Esophagus muscularis mucosa (tissue), 4 donors: ENCODE results near the gene ULK1. TPM values are rescaled to one million over a fixed set of nuclear protein-coding genes. Genes with fewer than 3 reads are reported as not detected.
"Not testable (repeated sequence)": the region's sequence is repeated elsewhere in the genome, so short reads cannot be mapped to it uniquely, and the experiment has no call there.

Experiments
- DNase-seq: peaks from one replicate; pipeline ENCODE4 v3.0.0-alpha.2; 2017; ENCODE audit errors: extremely low spot score
- H3K27ac ChIP-seq, 4 donors: fragments of 200-600 bp; sonication (generic); replicated peaks in 1 of 4; 1 replicate in 3 of 4; 2 replicates in 1 of 4; pipeline ENCODE4 v1.5.1; 2016 to 2019; ENCODE audit warnings: mild to moderate bottlenecking in 1 of 4
- H3K27me3 ChIP-seq, 4 donors: fragments of 200-600 bp; sonication (generic); one replicate each; pipeline versions ENCODE4 v1.5.1 to v1.6.0; 2016 to 2019
- H3K36me3 ChIP-seq, 4 donors: fragments of 200-600 bp; sonication (generic); one replicate each; pipeline ENCODE4 v1.5.1; 2016 to 2019
- H3K4me1 ChIP-seq, 4 donors: fragments of 200-600 bp; sonication (generic); one replicate each; pipeline ENCODE4 v1.5.1; 2016 to 2019
- H3K4me3 ChIP-seq, 4 donors: fragments of 200-600 bp; sonication (generic); 1 replicate in 2 of 4; 2 replicates in 2 of 4; pipeline ENCODE4 v1.5.1; 2016 to 2019; ENCODE audit warnings: mild to moderate bottlenecking in 4 of 4, moderate library complexity in 1 of 4
- H3K9me3 ChIP-seq, 4 donors: fragments of 200-600 bp; sonication (generic); 1 replicate in 3 of 4; 2 replicates in 1 of 4; pipeline ENCODE4 v1.5.1; 2016 to 2019
- CTCF ChIP-seq, 3 experiments: fragments of 200-600 bp in 2 of 3; fragments of 450-650 bp in 1 of 3; sonication (generic) in 2 of 3; IDR thresholded peaks; one replicate each; pipeline ENCODE4 v1.5.1; 2017 to 2019; ENCODE audit warnings: antibody characterized with exemption in 3 of 3, mild to moderate bottlenecking in 2 of 3, moderate library complexity in 1 of 3
- EP300 ChIP-seq: sonication (generic); formaldehyde crosslinking; IDR thresholded peaks from one replicate; pipeline ENCODE4 v1.6.1; 2017; ENCODE audit warnings: antibody characterized with exemption
- POLR2A ChIP-seq: fragments of 450-650 bp; IDR thresholded peaks from one replicate; pipeline ENCODE4 v1.6.1; 2017; ENCODE audit warnings: antibody characterized with exemption, moderate library complexity, mild to moderate bottlenecking, low read depth
- POLR2AphosphoS5 ChIP-seq, 2 donors: sonication (generic); formaldehyde crosslinking; IDR thresholded peaks; one replicate each; pipeline ENCODE4 v1.6.1; 2017; ENCODE audit warnings: antibody characterized with exemption in 2 of 2
- WGBS: methylation state at CpG from one replicate; pipeline ENCODE4 v1.1.5; 2018; 5-methylcytosine and 5-hydroxymethylcytosine counted together
- intact Hi-C: fragments of 100-400 bp; cut with DNase I; formaldehyde crosslinking; loops from one replicate; pipeline ENCODE4 v1.15.1; 2023
- total RNA-seq, 4 donors: library from RNA; depleted of rRNA; stranded (reverse); fragments of >200 nt; gene quantifications; one replicate each; pipeline versions ENCODE4 v1.1.0 to v1.2.1, GENCODE V29; 2016

ULK1 gene
- total RNA-seq, 4 donors from 2014 or later = 18.4 to 37.5 (median 26.9) TPM

- intact Hi-C loops = no loop called here
- H3K4me3 ChIP-seq = peak overlapping the region; percentile 71 to 100 (median 98)
- H3K27ac ChIP-seq = peak overlapping the region; percentile 83 to 91 (median 89)
- peaks cover 0 to 1% (median 0%) of the 10 kb centered on the region in 4 donors for H3K36me3 ChIP-seq
- H3K27me3 ChIP-seq = no peaks in the 10 kb centered on the region
- 2% methylated on average over 26 of the region's 79 CpGs for WGBS
- H3K9me3 ChIP-seq = no peaks in the 10 kb centered on the region
- peak; percentile 88 for DNase-seq
- peaks cover 23 to 69% (median 41%) of the 10 kb centered on the region in 4 donors for H3K4me1 ChIP-seq
- TF ChIP-seq CTCF (IDR thresholded peaks at IDR 0.05) = no peak
- no peak for TF ChIP-seq EP300
- TF ChIP-seq POLR2A = no peak
- TF ChIP-seq POLR2AphosphoS5 (IDR thresholded peaks at IDR 0.05) = no peak
Observed at GRCh38 chr12:131950182-131950913, 55.9 kb downstream of the ULK1 start.

GRCh38 chr12:131953810-131954209 lies 59.4 kb downstream of the ULK1 start:
- intact Hi-C loops, H3K36me3 ChIP-seq, DNase-seq, H3K9me3 ChIP-seq, H3K27me3 ChIP-seq, H3K27ac ChIP-seq, H3K4me3 ChIP-seq: not testable (repeated sequence)
- H3K4me1 ChIP-seq = peaks cover 29 to 88% (median 64%) of the 10 kb centered on the region in 4 donors
- 94% methylated on average over 9 of the region's 9 CpGs for WGBS

- DNase-seq, H3K27me3 ChIP-seq, H3K4me3 ChIP-seq, H3K9me3 ChIP-seq, H3K27ac ChIP-seq, intact Hi-C loops, H3K36me3 ChIP-seq: not testable (repeated sequence)
- H3K4me1 ChIP-seq = peaks cover 34 to 88% (median 64%) of the 10 kb centered on the region in 4 donors
- 95% methylated on average over 13 of the region's 13 CpGs for WGBS
Observed at GRCh38 chr12:131954460-131954859, 60.0 kb downstream of the ULK1 start.

- Histone ChIP-seq H3K27me3 (no peaks in the 10 kb centered on the region), H3K27ac (no peak overlapping the region), H3K36me3 (peaks cover 9 to 23% (median 14%) of the 10 kb centered on the region in 4 donors), H3K9me3 (no peaks in the 10 kb centered on the region), H3K4me3 (no peak overlapping the region), H3K4me1 (peaks cover 16 to 70% (median 41%) of the 10 kb centered on the region in 4 donors)
- TF ChIP-seq POLR2A = no peak
- TF ChIP-seq EP300 = no peak
- no peak for TF ChIP-seq CTCF (IDR thresholded peaks at IDR 0.05)
- TF ChIP-seq POLR2AphosphoS5 (IDR thresholded peaks at IDR 0.05) = no peak
- WGBS = 88% methylated on average over 4 of the region's 4 CpGs
- DNase-seq = no peak
- intact Hi-C loops = no loop called here
Observed at GRCh38 chr12:131959116-131959515, 64.7 kb downstream of the ULK1 start.

DNA sequence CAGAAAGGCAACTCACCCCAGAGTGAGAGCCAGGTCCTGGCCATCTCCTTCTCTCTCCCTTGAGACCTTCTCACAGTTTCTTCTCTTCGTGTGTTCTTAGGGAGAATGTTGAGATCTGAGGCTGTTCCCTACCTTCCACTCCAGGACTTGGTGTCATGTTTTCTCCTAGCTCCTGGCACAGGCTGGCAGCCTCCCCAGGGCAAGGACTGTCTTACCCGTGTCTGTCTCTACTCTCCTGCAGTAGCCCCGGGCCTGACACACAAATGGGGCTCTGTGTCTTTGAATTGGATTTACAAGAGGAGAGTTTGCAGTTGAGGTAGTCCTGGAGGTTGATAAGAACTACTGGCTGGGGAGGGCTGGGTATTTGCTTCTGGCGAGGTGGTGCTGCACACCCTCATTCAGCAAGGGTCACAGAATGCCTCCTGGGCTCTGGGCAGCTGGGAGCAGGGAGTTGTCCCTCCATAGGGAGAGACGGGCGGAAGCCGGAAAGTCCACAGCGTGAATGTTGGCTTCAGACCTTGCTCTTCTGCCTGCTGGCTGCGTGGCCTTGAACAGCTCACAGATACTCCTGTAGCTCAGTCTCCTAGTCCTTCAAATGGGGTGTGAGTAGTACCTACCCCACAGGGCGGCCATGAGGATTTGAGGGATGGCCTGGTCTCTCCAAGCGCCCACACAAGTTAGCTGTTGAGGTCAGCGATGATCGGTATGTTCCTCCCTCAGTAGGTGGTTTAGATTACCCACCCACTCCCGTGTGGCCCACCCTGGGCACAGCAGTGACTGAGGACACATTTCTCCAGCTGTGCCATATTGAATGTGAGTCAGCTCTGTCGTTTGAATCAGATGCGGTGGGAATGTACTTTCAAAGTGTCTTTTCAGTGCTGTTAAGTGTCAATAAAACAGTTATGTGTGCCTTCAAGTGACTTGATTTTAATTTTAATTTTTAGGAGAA lies 65.5 kb downstream of the ULK1 start:
- H3K9me3 ChIP-seq = no peaks in the 10 kb centered on the region
- peaks cover 16 to 70% (median 41%) of the 10 kb centered on the region in 4 donors for H3K4me1 ChIP-seq
- TF ChIP-seq CTCF (IDR thresholded peaks at IDR 0.05) (no peak), EP300 (no peak), POLR2A (no peak), POLR2AphosphoS5 (IDR thresholded peaks at IDR 0.05) (no peak)
- H3K27ac ChIP-seq = no peak overlapping the region
- no peaks in the 10 kb centered on the region for H3K27me3 ChIP-seq
- intact Hi-C loops = no loop called here
- peaks cover 9 to 23% (median 14%) of the 10 kb centered on the region in 4 donors for H3K36me3 ChIP-seq
- no peak for DNase-seq
- H3K4me3 ChIP-seq = no peak overlapping the region
- WGBS = 72% methylated on average over 9 of the region's 16 CpGs

GRCh38 chr12:131960590-131961325 lies 66.3 kb downstream of the ULK1 start:
- H3K4me3 ChIP-seq, intact Hi-C loops, H3K27me3 ChIP-seq, DNase-seq, H3K27ac ChIP-seq, H3K9me3 ChIP-seq: not testable (repeated sequence)
- H3K4me1 ChIP-seq = peaks cover 16 to 69% (median 44%) of the 10 kb centered on the region in 4 donors
- WGBS = 91% methylated on average over 19 of the region's 30 CpGs
- H3K36me3 ChIP-seq = peaks cover 9 to 23% (median 14%) of the 10 kb centered on the region in 4 donors

DNA sequence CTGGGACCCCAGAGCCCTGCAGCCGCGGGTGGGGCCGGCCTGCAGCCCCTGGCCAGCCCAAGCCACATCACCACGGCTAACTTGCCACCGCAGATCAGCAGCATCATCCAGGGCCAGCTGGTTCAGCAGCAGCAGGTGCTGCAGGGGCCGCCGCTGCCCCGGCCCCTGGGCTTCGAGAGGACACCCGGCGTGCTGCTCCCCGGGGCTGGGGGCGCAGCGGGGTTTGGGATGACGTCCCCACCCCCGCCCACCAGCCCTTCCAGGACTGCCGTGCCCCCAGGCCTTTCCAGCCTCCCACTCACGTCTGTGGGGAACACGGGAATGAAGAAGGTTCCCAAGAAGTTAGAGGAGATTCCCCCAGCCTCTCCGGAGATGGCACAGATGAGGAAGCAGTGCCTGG lies 66.9 kb downstream of the ULK1 start:
- H3K27me3 ChIP-seq, H3K9me3 ChIP-seq, DNase-seq, H3K4me3 ChIP-seq, H3K27ac ChIP-seq, intact Hi-C loops: not testable (repeated sequence)
- WGBS = no CpG with 5 or more reads among the region's 20 CpGs
- H3K4me1 ChIP-seq = peaks cover 16 to 68% (median 43%) of the 10 kb centered on the region in 4 donors
- H3K36me3 ChIP-seq = peaks cover 9 to 23% (median 14%) of the 10 kb centered on the region in 4 donors
